ENCODE measurements around the gene OR10X1.

Gene OR10X1, protein sequence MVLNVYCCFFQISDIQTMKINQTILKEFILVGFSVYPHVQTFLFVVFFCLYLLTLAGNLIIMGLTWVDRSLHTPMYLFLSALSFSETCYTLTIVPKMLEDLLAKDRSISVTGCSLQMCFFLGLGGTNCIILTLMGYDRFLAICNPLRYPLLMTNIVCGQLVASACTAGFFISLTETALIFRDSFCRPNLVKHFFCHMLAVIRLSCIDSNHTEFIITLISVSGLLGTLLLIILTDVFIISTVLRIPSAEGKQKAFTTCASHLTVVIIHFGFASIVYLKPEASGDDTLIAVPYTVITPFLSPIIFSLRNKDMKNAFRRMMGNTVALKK

GRCh38 chr1:158579733-158580132 lies at the start of gene OR10X1:
OR10X1 (minus strand) TSS chr1:158579899; CDS start chr1:158579899, 0 bp downstream.
- DNase-seq: no peak

GRCh38 chr1:158613764-158614163 lies 34.1 kb upstream of the OR10X1 start:
- DNase-seq: no peak

GRCh38 chr1:158611916-158612315 lies 32.2 kb upstream of the OR10X1 start:
- no peak for DNase-seq

DNA sequence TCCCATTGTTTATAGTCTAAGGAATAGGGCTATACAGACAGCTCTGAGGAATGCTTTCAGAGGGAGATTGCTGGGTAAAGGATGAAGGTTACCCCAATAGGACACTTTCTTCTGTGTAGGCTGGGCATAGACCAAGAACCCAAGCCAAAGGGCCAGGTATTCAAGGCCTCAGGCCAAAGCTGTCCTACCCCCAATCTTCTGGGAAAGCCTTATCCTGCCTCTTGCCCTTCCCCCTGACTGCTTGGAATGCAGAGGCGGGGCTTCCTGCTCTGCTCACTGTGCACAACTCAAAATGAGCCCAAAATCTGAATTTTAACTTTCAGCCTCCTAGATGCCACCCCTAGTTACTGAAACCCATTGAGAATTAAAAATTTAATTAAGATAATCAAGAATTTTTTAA lies 27.6 kb upstream of the OR10X1 start:
- no peak for DNase-seq

GRCh38 chr1:158604968-158605367 lies 25.3 kb upstream of the OR10X1 start, which contains the start of gene OR10Z1:
OR10Z1 (plus strand) TSS chr1:158605268; CDS start chr1:158606439, 1,171 bp downstream.
- no peak for DNase-seq

- no peak for DNase-seq
Observed at GRCh38 chr1:158600735-158601134, 21.0 kb upstream of the OR10X1 start.

DNA sequence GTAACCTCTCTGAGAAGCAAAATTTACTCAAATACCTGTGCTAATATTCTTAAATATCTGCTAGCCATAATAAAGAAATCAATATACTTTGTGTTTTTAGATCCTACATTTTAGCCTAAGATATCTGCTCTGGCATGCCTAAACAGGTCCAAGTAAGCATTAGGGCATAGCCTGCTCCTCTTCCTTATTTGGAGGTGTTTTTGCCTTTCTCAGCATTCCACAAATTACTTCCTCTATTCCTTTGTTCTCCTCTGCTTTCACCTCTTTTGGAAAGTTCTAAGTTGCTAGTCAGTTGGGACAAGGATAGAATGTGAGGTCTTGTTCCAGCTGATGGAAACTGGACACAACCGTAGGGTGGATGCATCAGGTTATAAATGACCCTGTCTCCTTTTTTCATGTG lies 7.2 kb upstream of the OR10X1 start:
- no peak for DNase-seq

GRCh38 chr1:158583962-158584361 lies 4.3 kb upstream of the OR10X1 start:
- no peak for DNase-seq

GRCh38 chr1:158577561-158577960 lies 2.1 kb downstream of the OR10X1 start:
- DNase-seq: no peak

DNA sequence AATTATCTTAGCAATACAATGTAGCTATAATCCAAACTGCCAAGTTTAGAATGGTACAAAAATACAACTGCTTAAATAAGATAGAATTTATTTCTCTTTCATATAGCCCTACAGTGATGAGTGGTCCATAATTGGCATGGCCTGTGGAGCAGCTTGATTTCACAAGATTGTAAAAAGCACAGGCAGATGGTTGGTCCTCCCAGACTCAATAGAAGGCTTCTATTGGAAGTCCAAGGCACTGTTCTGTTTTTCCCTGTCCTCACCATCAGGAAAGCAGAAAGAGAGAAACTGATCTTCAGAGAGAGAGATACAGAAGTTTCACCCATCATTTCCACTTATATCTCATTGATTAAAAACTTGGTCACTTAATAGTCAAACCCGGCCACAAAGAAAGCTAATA lies 7.5 kb downstream of the OR10X1 start:
- no peak for DNase-seq

DNA sequence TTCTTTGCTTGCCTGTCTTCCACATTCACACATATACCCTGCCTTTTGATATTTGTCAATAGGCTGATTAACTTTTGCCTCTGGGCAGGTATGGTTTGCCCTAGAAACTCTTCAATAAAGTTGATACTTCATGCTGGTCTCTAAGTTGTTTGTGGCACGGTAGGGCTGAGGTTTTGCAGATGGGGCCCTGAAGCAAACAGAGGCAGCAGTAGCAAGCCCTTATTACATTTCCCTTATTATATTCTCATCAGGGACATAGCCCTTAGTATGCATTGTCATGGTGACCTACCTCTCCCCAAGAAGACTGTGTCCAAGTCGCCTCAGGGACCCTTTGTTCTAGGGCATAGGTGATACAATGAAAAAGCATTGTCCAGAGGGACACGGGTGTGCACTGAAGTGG lies 9.2 kb downstream of the OR10X1 start, which contains the start of gene OR6P1:
Gene OR6P1 (minus strand): TSS at position 101 of the 400 bp plus-strand sequence. CDS start 6,976 bp downstream, outside the sequence.
- no peak for DNase-seq

GRCh38 chr1:158564608-158565007 lies 15.1 kb downstream of the OR10X1 start:
- DNase-seq: no peak

DNA sequence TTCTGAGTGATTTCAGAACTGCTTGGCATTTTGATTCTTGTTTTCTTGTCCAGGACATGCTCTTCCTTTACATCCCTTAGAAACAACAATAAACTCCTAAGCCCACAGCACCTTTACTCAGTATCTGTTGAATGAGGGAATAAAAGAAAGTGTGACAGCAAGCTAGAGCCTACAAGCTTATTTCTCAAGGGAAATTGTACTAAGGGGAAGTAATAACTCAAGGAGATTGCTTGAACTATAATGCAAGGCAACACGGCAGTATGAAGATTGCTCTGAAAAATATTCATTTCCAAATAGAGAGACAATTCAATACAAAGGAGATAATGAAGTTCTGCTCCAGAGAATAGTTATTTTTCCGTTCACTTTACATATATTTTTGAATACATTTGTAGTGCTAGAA lies 15.8 kb downstream of the OR10X1 start:
- DNase-seq: no peak

DNA sequence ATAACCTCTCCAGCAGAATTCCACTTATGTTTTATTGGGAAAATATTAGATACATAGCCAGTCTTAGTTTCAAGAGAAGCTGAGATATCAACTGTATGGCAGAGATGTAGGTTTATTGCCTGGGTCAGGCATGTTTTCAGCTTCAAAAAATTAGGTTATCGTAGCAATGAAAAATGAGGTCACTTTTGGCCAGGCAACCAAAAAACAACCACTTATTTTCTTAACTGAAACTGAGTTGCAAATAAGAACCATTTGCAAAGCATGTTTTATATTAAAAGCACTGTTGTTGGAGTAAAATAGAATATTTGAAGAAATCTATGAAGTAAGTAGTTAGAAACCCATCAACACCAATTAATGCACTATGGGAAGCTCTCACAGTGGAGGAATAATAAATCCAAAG lies 20.0 kb downstream of the OR10X1 start:
- no peak for DNase-seq

GRCh38 chr1:158554352-158554751 lies 25.3 kb downstream of the OR10X1 start, which contains the start of gene OR6Y1:
OR6Y1 (minus strand) TSS chr1:158554405; CDS start chr1:158548105, 6,300 bp downstream.
- DNase-seq: no peak

GRCh38 chr1:158552296-158552695 lies 27.4 kb downstream of the OR10X1 start:
- DNase-seq: peak; percentile 30

DNA sequence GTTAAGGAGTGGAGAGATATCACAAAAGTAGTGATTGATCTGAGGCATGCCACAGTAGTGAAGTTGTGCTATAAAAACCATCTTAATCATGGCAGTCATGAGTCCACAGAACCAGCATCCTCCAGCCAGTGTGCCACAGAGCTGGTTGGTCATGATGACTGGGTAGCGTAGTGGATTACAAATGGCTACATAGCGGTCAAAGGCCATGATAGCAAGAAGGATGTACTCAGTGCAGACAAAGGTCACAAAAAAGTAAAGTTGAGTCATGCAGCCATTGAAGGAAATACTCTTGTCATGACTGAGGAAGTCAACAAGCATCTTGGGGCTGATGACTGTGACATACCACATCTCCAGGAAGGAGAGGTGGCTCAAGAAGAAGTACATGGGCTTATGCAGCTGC lies 32.2 kb downstream of the OR10X1 start:
- no peak for DNase-seq

GRCh38 chr1:158537609-158538008 lies 42.1 kb downstream of the OR10X1 start:
- no peak for DNase-seq

DNA sequence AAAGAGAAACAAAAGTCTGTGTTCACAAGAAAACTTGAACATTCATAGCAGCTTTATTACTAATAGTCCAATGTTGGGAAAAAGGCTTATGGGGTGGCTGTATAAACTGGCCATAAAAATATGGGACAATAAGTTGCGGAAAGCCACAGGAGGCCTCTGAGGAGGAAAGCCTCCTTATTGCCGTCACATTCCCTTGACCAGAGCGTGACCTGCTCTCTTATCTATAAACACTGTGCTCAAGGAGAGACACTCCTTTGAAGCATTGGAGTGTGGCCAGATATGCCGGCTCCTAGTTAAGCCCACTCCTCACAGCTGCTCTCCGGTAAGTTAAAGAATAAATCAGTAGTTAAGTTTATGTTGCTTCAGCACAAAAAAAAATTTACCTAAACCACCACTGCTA lies 45.2 kb downstream of the OR10X1 start:
- no peak for DNase-seq
